Heart right ventricle (tissue), 16 donors: Measurements from ENCODE around the gene ZBP1. TPM values are rescaled to one million over a fixed set of nuclear protein-coding genes. Genes with fewer than 3 reads are reported as not detected.
A peak's percentile ranks its signal among the peaks of the same experiment; 100 is the strongest.

Experiments
- ATAC-seq, 8 donors: fragments of 200-7000 bp; cut with Tn5 transposase; one replicate each; pipeline ENCODE4 v1.9.1; 2020; ENCODE audit warnings: mild to moderate bottlenecking in 8 of 8, moderate library complexity in 8 of 8, moderate number of reproducible peaks in 1 of 8
- DNase-seq, 2 donors: peaks; one replicate each; pipeline ENCODE4 v3.0.0-alpha.2; 2020
- H3K27ac ChIP-seq, 10 donors: fragments of 200-600 bp; sonication (generic) in 2 of 10; one replicate each; pipeline versions ENCODE4 v1.5.0 to v1.8.0; 2020 to 2022; ENCODE audit warnings: mild to moderate bottlenecking in 3 of 10
- H3K27me3 ChIP-seq, 7 donors: fragments of 200-600 bp; one replicate each; pipeline ENCODE4 v1.8.0; 2021 to 2022; ENCODE audit warnings: mild to moderate bottlenecking in 2 of 7
- H3K36me3 ChIP-seq, 9 donors: fragments of 200-600 bp; sonication (generic) in 1 of 9; one replicate each; pipeline versions ENCODE4 v1.5.0 to v1.8.0; 2020 to 2022; ENCODE audit warnings: mild to moderate bottlenecking in 2 of 9
- H3K4me1 ChIP-seq, 9 donors: fragments of 200-600 bp; sonication (generic) in 1 of 9; one replicate each; pipeline versions ENCODE4 v1.5.0 to v1.8.0; 2020 to 2022; ENCODE audit warnings: mild to moderate bottlenecking in 4 of 9
- H3K4me3 ChIP-seq, 10 donors: fragments of 200-600 bp; sonication (generic) in 2 of 10; one replicate each; pipeline versions ENCODE4 v1.5.0 to v1.8.0; 2020 to 2022; ENCODE audit warnings: mild to moderate bottlenecking in 7 of 10, moderate library complexity in 2 of 10
- H3K9me3 ChIP-seq, 11 donors: fragments of 200-600 bp in 10 of 11; sonication (generic) in 2 of 11; one replicate each; pipeline versions ENCODE4 v1.5.0 to v1.8.0; 2013 to 2022; ENCODE audit warnings: mild to moderate bottlenecking in 2 of 11, control low read depth in 1 of 11, moderate library complexity in 1 of 11
- WGBS, 2 donors: extraction: QIAGEN DNeasy Blood & Tissue Kit; methylation state at CpG; one replicate each; pipeline ENCODE4 v1.1.7; 2013; ENCODE audit warnings: inconsistent platforms in 1 of 2; 5-methylcytosine and 5-hydroxymethylcytosine counted together
- intact Hi-C, 10 donors: fragments of 100-400 bp; cut with DNase I; formaldehyde crosslinking; loops; one replicate each; pipeline versions ENCODE4 v1.11.1 to v1.14.2; 2022
- polyA plus RNA-seq, 2 donors: library from polyadenylated mRNA; stranded (reverse); fragments of 200-250 nt; gene quantifications; one replicate each; pipeline ENCODE4 v1.2.3, GENCODE V29; 2013
- total RNA-seq, 10 donors: library from RNA; stranded (reverse); fragmentation: NEBNext Ultra II Directional in 3 of 10; extraction: Animal tissue kit (Norgen Biotek cat#: 25700) in 3 of 10; gene quantifications; one replicate each; pipeline versions ENCODE4 v1.2.1 to v1.2.4, GENCODE V29; 2021 to 2023
- TF ChIP-seq, protein P1 (sequence below), 9 donors: fragments of 200-600 bp; sonication (generic) in 2 of 9; IDR thresholded peaks; one replicate each; pipeline versions ENCODE4 v1.5.0 to v1.8.0; 2021 to 2022; ENCODE audit warnings: antibody characterized with exemption in 9 of 9, mild to moderate bottlenecking in 5 of 9, moderate library complexity in 1 of 9
- donor health status: Arrhythmogenic right ventricular cardiomyopathy.
- donor health status: ischemic (EF 13 %, LVEDD 7.1; RV severe dilation, severe dysfunction).
- donor health status: healthy with polysubstance abuse.
- donor health status: DM: no; HTN: yes; CAD: no.
- donor health status: DM: no; HTN: no; CAD: no.
- donor health status: ischemic (EF 25% LVEDD 6.9; RV normal size, moderate dysfunction).
- donor health status: ischemic (EF 25% LVEDD 5.7; RV mildly dilated, moderate dysfunction).
- donor health status: healthy.
- donor health status: DM: yes; HTN: yes; CAD: no.
- donor health status: Ischemic cardiomyopathy.
- donor health status: ischemic (EF 35%, LVEDD 5.7; RV mildly dilated, moderate dysfunction).
- donor health status: nonischemic (EF 11% LVEDD 7.7; RV severe dilation, severe dysfunction).
- donor health status: DM: yes; HTN: yes; CAD: no.
- donor health status: PGD.
- donor health status: ischemic (EF 29% LVEDD 5.4; RV normal size, mild dysfunction).
- donor health status: nonischemic (EF 23%, LVEDD 6.1; RV moderate dilation, normal function).

ZBP1 gene
- total and polyA plus RNA-seq, 12 donors: 0.13 to 1.2 (median 0.31) TPM; not detected in 2

DNA sequence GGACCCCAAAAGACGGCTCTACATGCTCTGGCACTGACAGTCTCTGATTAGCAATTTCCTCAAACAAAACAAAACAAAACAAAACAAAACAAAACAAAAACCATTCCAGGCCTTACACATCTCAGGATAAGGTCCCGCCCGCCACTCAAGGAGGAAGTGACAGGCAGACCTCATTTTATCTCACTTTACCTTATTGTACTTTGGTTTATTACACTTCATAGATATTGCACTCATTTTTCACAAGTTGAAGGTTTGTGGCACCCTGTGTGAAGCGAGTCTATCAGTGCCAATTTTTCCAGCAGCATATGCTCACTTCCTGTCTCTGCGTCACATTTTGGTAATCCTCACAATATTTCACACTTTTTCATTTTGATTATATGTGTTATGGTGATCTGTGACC, 15.2 kb downstream of the ZBP1 start:
- no peak for DNase-seq
- H3K36me3 ChIP-seq: peaks cover 0 to 5% (median 0%) of the 10 kb centered on the region in 9 donors
- intact Hi-C loops: no loop called here
- H3K4me3 ChIP-seq: no peak overlapping the region
- 69 to 79% methylated on average over 5 of the region's 5 CpGs for WGBS, 2 donors
- H3K4me1 ChIP-seq: no peaks in the 10 kb centered on the region
- H3K9me3 ChIP-seq: no peaks in the 10 kb centered on the region
- TF ChIP-seq, protein P1, sequence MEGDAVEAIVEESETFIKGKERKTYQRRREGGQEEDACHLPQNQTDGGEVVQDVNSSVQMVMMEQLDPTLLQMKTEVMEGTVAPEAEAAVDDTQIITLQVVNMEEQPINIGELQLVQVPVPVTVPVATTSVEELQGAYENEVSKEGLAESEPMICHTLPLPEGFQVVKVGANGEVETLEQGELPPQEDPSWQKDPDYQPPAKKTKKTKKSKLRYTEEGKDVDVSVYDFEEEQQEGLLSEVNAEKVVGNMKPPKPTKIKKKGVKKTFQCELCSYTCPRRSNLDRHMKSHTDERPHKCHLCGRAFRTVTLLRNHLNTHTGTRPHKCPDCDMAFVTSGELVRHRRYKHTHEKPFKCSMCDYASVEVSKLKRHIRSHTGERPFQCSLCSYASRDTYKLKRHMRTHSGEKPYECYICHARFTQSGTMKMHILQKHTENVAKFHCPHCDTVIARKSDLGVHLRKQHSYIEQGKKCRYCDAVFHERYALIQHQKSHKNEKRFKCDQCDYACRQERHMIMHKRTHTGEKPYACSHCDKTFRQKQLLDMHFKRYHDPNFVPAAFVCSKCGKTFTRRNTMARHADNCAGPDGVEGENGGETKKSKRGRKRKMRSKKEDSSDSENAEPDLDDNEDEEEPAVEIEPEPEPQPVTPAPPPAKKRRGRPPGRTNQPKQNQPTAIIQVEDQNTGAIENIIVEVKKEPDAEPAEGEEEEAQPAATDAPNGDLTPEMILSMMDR (IDR thresholded peaks at IDR 0.05): no peak
- no peak for ATAC-seq
- no peak overlapping the region for H3K27ac ChIP-seq
- peaks cover 0 to 31% (median 10%) of the 10 kb centered on the region in 7 donors for H3K27me3 ChIP-seq

DNA sequence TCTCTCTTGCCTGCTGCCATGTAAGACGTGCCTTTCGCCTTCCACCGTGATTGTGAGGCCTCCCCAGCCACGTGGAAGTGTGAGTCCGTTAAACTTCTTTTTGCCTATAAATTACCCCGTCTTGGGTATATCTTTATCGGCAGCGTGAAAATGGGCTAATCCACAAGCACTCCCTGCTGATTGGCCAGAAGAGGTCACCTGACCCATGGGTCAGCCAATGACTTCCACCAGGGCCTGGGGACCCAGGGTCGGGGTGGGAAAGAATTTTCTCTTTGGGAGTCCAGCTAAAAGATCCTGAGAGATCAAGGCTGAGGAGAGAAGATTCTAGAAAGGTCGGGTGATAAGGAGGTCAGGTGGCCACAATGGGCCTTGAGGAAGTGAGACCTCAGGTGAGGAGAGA, 17.1 kb downstream of the ZBP1 start:
- TF ChIP-seq, protein P1 (IDR thresholded peaks at IDR 0.05): no peak
- H3K4me3 ChIP-seq: no peak overlapping the region
- no peak for ATAC-seq
- no peak overlapping the region for H3K27ac ChIP-seq
- WGBS, 2 donors: 94% methylated on average over 10 of the region's 10 CpGs
- H3K27me3 ChIP-seq: peaks cover 0 to 19% (median 6%) of the 10 kb centered on the region in 7 donors
- intact Hi-C loops: loop anchor here in 1 of 10 donors (5.0 kb wide), 1 partner anchor 49 kb away; no protein-coding TSS in a partner anchor
- H3K9me3 ChIP-seq: no peaks in the 10 kb centered on the region
- H3K4me1 ChIP-seq: no peaks in the 10 kb centered on the region
- H3K36me3 ChIP-seq: no peaks in the 10 kb centered on the region
- DNase-seq: peak in 1 of 2 donors; percentile 1

DNA sequence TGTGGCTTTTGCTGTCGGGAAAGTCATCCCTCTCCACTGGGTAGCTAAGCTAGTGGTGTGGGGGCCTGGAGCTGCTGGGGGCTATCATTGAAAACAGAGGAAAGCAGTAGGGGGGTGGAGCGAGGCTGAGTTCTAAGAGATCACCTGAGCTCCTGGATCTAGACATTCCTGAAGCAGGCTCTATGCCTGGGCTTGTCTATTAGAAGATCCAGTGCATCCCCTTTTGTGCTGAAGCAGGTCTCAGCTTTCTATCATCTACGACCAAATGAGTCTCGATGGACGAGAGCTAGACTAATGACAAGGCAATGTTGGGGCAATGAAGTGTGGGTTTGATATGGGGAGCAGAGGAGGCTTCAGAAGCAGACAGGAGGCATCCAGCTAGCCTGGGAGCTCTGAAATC, 18.5 kb downstream of the ZBP1 start:
- TF ChIP-seq, protein P1 (IDR thresholded peaks at IDR 0.05): no peak
- ATAC-seq: no peak
- peaks cover 0 to 7% (median 6%) of the 10 kb centered on the region in 9 donors for H3K4me1 ChIP-seq
- peaks cover 0 to 17% (median 0%) of the 10 kb centered on the region in 7 donors for H3K27me3 ChIP-seq
- WGBS, 2 donors: 74 to 97% methylated on average over 5 of the region's 5 CpGs
- intact Hi-C loops: loop anchor here in 1 of 10 donors (5.0 kb wide), 1 partner anchor 51 kb away; no protein-coding TSS in a partner anchor
- H3K36me3 ChIP-seq: no peaks in the 10 kb centered on the region
- H3K27ac ChIP-seq: no peak overlapping the region
- H3K9me3 ChIP-seq: no peaks in the 10 kb centered on the region
- no peak for DNase-seq
- H3K4me3 ChIP-seq: no peak overlapping the region

DNA sequence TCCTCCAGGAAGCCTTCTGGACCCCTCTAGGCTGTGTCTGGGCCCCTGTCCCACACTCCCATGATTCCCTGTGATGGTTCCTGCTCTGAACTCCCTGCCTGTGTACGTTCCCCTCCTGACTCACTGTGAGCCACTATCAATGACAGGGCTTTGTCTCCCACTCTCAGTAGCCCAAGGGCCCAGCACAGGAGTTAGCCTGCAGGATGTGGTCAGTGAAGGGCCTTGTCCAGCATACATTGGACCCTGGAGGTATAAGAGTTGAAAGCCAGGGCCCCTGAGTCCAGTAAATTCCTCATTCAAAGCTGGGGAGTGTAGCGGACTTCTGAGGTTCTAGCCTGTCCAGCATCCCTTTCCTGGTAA, 19.0 kb downstream of the ZBP1 start:
- ATAC-seq (no peak), DNase-seq (no peak)
- H3K4me3 ChIP-seq: no peak overlapping the region
- WGBS, 2 donors: 88 to 90% methylated on average over 2 of the region's 2 CpGs
- intact Hi-C loops: loop anchor here in 1 of 10 donors (5.0 kb wide), 1 partner anchor 51 kb away; no protein-coding TSS in a partner anchor
- peaks cover 0 to 9% (median 7%) of the 10 kb centered on the region in 9 donors for H3K4me1 ChIP-seq
- TF ChIP-seq, protein P1 (IDR thresholded peaks at IDR 0.05): no peak
- no peak overlapping the region for H3K27ac ChIP-seq
- H3K9me3 ChIP-seq: no peaks in the 10 kb centered on the region
- H3K27me3 ChIP-seq: peaks cover 0 to 17% (median 0%) of the 10 kb centered on the region in 7 donors
- H3K36me3 ChIP-seq: no peaks in the 10 kb centered on the region
